ENCODE data around the gene RAP1GAP2.

- TF ChIP-seq CTCF (IDR thresholded peaks at IDR 0.05; ENCODE audit: low read depth, low read length, poor library complexity, severe bottlenecking) (no peak), EZH2phosphoT487 (IDR thresholded peaks at IDR 0.05; ENCODE audit: borderline replicate concordance, low read length) (no peak)
These were observed 162.5 kb downstream of the RAP1GAP2 start for GRCh38 chr17:2958706-2959222.

All from DOHH2 (cell line).